H7 (cell line): ENCODE data around the gene LRCOL1. TPM values are rescaled to one million over a fixed set of nuclear protein-coding genes. Genes with fewer than 3 reads are reported as not detected.
A peak's percentile ranks its signal among the peaks of the same experiment; 100 is the strongest.

Source experiments
- DNase-seq: peaks from one replicate; pipeline ENCODE4 v3.0.0; 2012
- H3K27me3 ChIP-seq: 2 replicates; pipeline ENCODE4 v1.6.0; 2011; ENCODE audit warnings: mild to moderate bottlenecking, low read length; ENCODE audit not compliant: control insufficient read depth, insufficient read depth
- H3K36me3 ChIP-seq: replicated peaks from 2 replicates; pipeline ENCODE4 v1.5.1; 2011; ENCODE audit warnings: low read length; ENCODE audit not compliant: control insufficient read depth, insufficient read depth
- H3K4me3 ChIP-seq: 2 replicates; pipeline ENCODE4 v1.5.1; 2011; ENCODE audit warnings: low read depth, mild to moderate bottlenecking, control low read depth, low read length, moderate library complexity; ENCODE audit not compliant: insufficient read depth
- total RNA-seq: library from RNA; depleted of rRNA; stranded (reverse); fragments of >200 nt; shearing (Covaris generic); gene quantifications from 2 replicates; pipeline ENCODE4 v1.2.3, GENCODE V29; 2014

LRCOL1 gene
- total RNA-seq, 1 experiment from 2014 or later: not detected

GRCh38 chr12:132625731-132626430, 15.5 kb upstream of the LRCOL1 start:
- H3K27me3 ChIP-seq: peaks cover 4% of the 10 kb centered on the region; the same call in 1 of the 2 replicates
- peaks cover 26% of the 10 kb centered on the region for H3K36me3 ChIP-seq
- no peak overlapping the region for H3K4me3 ChIP-seq
- DNase-seq: no peak

- no peak overlapping the region for H3K4me3 ChIP-seq
- H3K36me3 ChIP-seq: peaks cover 23% of the 10 kb centered on the region
- DNase-seq: no peak
- peaks cover 10% of the 10 kb centered on the region for H3K27me3 ChIP-seq
These were observed 14.7 kb upstream of the LRCOL1 start for GRCh38 chr12:132624910-132625630.

- Histone ChIP-seq H3K4me3 (no peak overlapping the region), H3K36me3 (peaks cover 19% of the 10 kb centered on the region), H3K27me3 (peaks cover 16% of the 10 kb centered on the region)
- DNase-seq: no peak
These were observed 13.9 kb upstream of the LRCOL1 start for GRCh38 chr12:132624186-132624855.

- Histone ChIP-seq H3K36me3 (peaks cover 15% of the 10 kb centered on the region), H3K4me3 (no peak overlapping the region), H3K27me3 (peaks cover 20% of the 10 kb centered on the region)
- DNase-seq: no peak
These were observed 12.9 kb upstream of the LRCOL1 start for GRCh38 chr12:132623072-132623869.

DNA sequence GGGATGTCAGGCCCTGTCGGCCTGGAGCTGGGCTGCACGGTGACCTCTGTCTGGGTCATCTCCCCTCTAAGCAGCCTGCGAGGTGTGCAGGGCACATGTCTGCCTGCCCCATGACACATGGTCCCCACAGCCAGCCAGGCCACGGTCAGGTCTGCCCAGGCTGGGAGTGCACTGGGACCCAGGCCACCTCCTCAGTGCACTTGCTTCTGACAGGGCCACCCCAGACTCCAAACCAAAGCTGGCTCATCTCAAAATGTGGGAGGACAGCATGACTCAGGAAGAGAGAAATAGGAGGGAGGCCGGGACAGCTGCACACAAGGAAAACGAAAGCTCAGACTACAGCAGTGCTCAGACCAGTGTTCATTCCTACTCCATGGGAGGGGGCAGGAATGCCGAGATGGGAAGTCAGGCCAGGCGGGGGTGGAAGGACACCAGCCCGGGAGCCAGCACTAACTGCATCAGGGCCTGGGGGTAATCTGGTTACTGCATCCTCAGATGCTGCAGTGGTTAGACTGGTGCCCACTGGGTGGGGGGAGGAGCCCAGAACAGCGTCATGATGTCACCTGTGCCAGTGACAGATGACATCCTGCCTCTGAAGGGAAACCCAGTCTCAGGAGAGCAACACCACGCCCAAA, 12.2 kb upstream of the LRCOL1 start:
- no peak for DNase-seq
- H3K27me3 ChIP-seq: peaks cover 27% of the 10 kb centered on the region
- H3K4me3 ChIP-seq: no peak overlapping the region
- peaks cover 15% of the 10 kb centered on the region for H3K36me3 ChIP-seq

DNA sequence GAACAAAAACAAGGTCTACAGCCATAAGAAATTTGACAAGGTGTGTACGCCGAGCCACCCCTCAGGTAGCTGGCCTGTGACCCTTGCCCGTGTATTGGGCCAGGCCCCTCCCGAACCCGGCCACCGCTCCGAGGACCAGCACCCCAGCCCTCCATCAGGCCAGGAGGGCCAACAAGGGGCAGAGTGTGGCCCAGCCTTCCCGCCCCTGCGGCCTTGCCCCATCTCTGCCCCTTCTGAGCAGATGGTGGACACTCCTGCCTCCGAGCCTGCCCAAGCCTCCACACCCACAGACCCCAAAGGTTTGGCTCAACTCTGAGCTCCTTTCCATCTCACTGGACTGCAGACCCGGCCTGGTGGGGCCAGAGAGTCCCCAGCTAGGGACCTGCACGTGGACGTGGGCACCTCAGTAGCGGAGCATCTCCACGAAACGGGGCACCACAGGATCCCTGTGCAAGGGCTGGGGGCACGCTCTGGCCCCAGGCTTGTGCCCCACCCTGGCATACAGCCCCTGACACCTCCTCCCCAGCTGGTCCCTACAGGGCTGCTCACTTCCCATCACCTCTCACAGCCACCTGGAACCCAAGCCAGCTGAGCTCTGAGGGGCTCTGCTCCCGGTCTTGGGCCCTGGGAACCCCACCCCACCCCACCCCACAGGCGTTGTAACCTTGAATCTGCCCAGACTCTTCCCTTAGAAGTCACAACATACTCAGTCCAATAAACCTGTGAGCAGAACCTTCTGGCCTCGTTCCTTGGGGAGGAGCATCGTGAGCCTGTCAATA, 11.5 kb upstream of the LRCOL1 start:
- Histone ChIP-seq H3K4me3 (no peak overlapping the region), H3K36me3 (peaks cover 15% of the 10 kb centered on the region), H3K27me3 (peaks cover 34% of the 10 kb centered on the region)
- no peak for DNase-seq

GRCh38 chr12:132620899-132621656, 10.7 kb upstream of the LRCOL1 start:
- H3K27me3 ChIP-seq: peaks cover 40% of the 10 kb centered on the region
- peaks cover 13% of the 10 kb centered on the region for H3K36me3 ChIP-seq
- DNase-seq: no peak
- H3K4me3 ChIP-seq: no peak overlapping the region

GRCh38 chr12:132620113-132620898, 9.9 kb upstream of the LRCOL1 start:
- no peak for DNase-seq
- peaks cover 48% of the 10 kb centered on the region for H3K27me3 ChIP-seq
- H3K36me3 ChIP-seq: peaks cover 8% of the 10 kb centered on the region

GRCh38 chr12:132619386-132620112, 9.2 kb upstream of the LRCOL1 start:
- Histone ChIP-seq H3K4me3 (no peak overlapping the region; the same call in 1 of the 2 replicates), H3K27me3 (peaks cover 52% of the 10 kb centered on the region), H3K36me3 (peaks cover 3% of the 10 kb centered on the region; the same call in 1 of the 2 replicates)
- peak; percentile 89 for DNase-seq

More at GRCh38 chr12:132620113-132620898, 9.9 kb upstream of the LRCOL1 start:
- no peak overlapping the region for H3K4me3 ChIP-seq

DNA sequence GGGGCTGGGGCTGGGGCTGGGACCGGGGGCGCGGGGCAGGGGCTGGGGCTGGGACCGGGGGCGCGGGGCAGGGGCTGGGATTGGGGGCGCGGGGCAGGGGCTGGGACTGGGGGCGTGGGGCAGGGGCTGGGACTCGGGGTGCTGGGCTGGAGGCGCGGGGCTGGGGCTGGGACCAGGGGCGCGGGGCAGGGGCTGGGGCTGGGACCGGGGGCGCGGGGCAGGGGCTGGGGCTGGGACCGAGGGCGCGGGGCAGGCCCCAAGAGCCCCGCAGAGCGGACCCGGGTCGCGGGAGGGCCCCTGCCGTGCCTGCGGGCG, 8.6 kb upstream of the LRCOL1 start:
- DNase-seq: no peak
- H3K4me3 ChIP-seq: no peak overlapping the region; the same call in 1 of the 2 replicates
- H3K27me3 ChIP-seq: peaks cover 52% of the 10 kb centered on the region
- no peaks in the 10 kb centered on the region for H3K36me3 ChIP-seq

DNA sequence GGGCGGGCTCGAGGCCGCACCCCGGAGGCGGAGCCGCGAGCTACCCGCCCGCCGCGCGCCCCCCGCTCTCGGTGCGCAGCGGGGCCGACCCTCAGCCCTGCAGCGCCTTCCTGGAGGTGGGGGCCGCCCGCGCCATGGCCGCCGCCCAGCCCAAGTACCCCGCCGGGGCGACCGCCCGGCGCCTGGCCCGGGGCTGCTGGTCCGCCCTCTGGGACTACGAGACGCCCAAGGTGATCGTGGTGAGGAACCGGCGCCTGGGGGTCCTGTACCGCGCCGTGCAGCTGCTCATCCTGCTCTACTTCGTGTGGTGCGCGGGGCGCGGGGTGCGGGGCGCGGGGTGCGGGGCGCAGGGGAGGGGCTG, 8.3 kb upstream of the LRCOL1 start, which contains the start of gene P2RX2:
TSS of gene P2RX2 (plus strand) at position 94 of the 361 bp plus-strand sequence. CDS start at position 135, 41 bp downstream.
- peak within 1 kb of the TSS; percentile 42 for H3K4me3 ChIP-seq
- no peaks in the 10 kb centered on the region for H3K36me3 ChIP-seq
- H3K27me3 ChIP-seq: peaks cover 52% of the 10 kb centered on the region
- peak; percentile 95 for DNase-seq
